ENCODE data around the gene POLR3G.

GRCh38 chr5:90549223-90549622, 74.6 kb downstream of the POLR3G start:
- TF ChIP-seq CTCF (IDR thresholded peaks at IDR 0.05) (no peak), POLR2A (IDR thresholded peaks at IDR 0.05) (no peak)

Data from esophagus squamous epithelium (tissue), 4 donors.